ENCODE data around the gene TRPM3.

TRPM3 gene

DNA sequence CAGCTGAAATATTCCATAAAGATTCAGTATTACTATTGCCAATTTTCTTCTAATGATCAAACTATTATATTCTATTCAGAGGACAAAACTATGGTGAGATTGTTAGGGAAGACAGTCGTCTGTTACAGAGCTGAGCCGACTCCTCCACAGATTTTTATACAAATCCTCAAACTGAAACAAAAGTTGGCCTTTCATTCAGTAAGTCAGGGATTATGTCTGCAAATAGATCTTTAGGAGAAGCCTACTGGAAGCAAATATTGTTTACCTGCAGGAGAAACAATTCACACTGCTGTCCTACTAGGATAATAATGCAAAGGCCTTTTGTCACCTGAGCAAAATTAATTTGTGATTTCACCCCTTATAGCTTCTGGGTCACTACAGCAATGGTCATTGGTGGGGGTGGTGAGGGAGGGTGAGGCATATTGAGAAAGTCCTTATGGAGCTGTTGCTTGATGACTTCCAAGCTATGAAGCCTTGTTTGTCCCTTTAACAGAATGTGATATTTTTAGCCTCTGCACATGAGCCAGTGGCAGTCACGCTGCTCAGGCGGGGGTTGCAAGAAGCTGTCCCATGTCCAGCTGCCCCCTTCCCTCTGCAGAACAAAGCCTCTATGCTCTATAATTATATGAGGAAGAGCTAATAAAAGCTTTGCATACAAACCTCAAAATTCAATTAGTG lies 506.5 kb downstream of the TRPM3 start:
- Histone ChIP-seq H3K27me3 (ENCODE audit: insufficient read depth, poor library complexity, severe bottlenecking) (no peaks in the 10 kb centered on the region), H3K4me3 (replicated peaks; ENCODE audit: insufficient read depth, low read length) (no peak overlapping the region), H3K27ac (replicated peaks) (no peak overlapping the region)
- DNase-seq (ENCODE audit: low read depth in 1 of 2, low spot score in 1 of 2): no peak
- TF ChIP-seq SPI1 (IDR thresholded peaks at IDR 0.05; ENCODE audit: borderline replicate concordance, low read depth): no peak
- TF ChIP-seq POLR2AphosphoS5 (IDR thresholded peaks at IDR 0.05; ENCODE audit: low read depth): no peak
- TF ChIP-seq, protein P1, sequence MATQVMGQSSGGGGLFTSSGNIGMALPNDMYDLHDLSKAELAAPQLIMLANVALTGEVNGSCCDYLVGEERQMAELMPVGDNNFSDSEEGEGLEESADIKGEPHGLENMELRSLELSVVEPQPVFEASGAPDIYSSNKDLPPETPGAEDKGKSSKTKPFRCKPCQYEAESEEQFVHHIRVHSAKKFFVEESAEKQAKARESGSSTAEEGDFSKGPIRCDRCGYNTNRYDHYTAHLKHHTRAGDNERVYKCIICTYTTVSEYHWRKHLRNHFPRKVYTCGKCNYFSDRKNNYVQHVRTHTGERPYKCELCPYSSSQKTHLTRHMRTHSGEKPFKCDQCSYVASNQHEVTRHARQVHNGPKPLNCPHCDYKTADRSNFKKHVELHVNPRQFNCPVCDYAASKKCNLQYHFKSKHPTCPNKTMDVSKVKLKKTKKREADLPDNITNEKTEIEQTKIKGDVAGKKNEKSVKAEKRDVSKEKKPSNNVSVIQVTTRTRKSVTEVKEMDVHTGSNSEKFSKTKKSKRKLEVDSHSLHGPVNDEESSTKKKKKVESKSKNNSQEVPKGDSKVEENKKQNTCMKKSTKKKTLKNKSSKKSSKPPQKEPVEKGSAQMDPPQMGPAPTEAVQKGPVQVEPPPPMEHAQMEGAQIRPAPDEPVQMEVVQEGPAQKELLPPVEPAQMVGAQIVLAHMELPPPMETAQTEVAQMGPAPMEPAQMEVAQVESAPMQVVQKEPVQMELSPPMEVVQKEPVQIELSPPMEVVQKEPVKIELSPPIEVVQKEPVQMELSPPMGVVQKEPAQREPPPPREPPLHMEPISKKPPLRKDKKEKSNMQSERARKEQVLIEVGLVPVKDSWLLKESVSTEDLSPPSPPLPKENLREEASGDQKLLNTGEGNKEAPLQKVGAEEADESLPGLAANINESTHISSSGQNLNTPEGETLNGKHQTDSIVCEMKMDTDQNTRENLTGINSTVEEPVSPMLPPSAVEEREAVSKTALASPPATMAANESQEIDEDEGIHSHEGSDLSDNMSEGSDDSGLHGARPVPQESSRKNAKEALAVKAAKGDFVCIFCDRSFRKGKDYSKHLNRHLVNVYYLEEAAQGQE (IDR thresholded peaks at IDR 0.05; ENCODE audit: insufficient replicate concordance, low read depth): no peak

DNA sequence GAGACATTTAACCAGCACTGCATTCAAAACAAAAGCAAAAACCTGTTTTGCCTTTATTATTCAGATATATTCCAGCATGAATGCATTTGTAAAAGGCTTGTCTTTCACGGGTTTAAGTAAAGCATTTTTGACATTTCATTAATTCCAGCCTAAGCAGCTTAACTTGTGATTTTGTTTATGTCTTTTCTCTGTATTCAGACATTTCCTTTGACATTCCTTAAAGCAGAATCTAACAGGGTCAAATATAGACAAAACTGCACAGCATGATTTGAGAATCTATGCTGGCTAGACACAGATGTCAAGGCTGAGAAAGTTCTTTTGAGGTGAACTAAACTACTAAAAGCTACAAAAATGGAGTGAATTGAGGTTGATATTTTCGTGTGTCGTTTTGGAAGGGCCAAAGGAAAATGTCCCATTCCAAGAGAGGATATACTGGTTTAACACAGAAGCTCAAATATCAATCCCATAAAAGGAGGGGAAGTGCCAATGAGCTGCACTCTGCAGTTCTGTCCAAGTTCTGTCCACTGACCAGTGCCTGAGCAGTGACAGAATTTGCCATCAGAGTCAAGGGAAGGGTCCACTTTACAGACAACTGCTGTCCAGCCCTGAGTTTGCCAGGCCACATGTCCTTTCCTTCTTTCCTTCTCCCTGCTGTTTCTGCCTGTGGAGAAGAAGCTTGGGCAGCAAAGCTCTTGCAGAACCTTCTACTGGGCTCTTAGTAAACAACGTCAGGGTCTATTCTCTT lies 508.2 kb downstream of the TRPM3 start:
- TF ChIP-seq SPI1 (IDR thresholded peaks at IDR 0.05; ENCODE audit: borderline replicate concordance, low read depth) (no peak), GABPA (IDR thresholded peaks at IDR 0.05; ENCODE audit: low read depth) (no peak), POLR2AphosphoS5 (IDR thresholded peaks at IDR 0.05; ENCODE audit: low read depth) (no peak)
- TF ChIP-seq, protein P1 (IDR thresholded peaks at IDR 0.05; ENCODE audit: insufficient replicate concordance, low read depth): no peak
- TF ChIP-seq, protein P2, sequence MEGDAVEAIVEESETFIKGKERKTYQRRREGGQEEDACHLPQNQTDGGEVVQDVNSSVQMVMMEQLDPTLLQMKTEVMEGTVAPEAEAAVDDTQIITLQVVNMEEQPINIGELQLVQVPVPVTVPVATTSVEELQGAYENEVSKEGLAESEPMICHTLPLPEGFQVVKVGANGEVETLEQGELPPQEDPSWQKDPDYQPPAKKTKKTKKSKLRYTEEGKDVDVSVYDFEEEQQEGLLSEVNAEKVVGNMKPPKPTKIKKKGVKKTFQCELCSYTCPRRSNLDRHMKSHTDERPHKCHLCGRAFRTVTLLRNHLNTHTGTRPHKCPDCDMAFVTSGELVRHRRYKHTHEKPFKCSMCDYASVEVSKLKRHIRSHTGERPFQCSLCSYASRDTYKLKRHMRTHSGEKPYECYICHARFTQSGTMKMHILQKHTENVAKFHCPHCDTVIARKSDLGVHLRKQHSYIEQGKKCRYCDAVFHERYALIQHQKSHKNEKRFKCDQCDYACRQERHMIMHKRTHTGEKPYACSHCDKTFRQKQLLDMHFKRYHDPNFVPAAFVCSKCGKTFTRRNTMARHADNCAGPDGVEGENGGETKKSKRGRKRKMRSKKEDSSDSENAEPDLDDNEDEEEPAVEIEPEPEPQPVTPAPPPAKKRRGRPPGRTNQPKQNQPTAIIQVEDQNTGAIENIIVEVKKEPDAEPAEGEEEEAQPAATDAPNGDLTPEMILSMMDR (IDR thresholded peaks at IDR 0.05; ENCODE audit: insufficient read depth, low read length): no peak
- DNase-seq (ENCODE audit: low read depth in 1 of 2, low spot score in 1 of 2): no peak

DNA sequence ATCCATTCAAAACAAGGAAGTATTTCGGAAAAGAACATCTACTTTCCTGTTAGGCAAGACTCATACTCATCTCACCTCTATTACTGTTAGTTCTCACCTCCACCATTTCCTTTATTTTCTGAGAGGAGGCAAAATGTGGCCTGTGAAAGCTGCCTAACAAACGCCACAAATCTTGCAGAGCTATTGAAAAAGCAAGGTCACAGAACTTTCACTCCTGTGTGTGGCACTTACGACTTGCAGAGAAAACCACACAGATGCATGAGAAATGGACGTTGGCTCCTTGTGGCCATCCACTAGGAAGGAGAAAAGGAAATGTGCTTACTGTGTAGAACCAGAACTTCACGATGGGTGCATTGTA lies 511.2 kb downstream of the TRPM3 start:
- no peaks in the 10 kb centered on the region for H3K27me3 ChIP-seq (ENCODE audit: insufficient read depth, poor library complexity, severe bottlenecking)
- no peak overlapping the region for H3K4me3 ChIP-seq (replicated peaks; ENCODE audit: insufficient read depth, low read length)
- no peak for DNase-seq (ENCODE audit: low read depth in 1 of 2, low spot score in 1 of 2)
- TF ChIP-seq GABPA (IDR thresholded peaks at IDR 0.05; ENCODE audit: low read depth) (no peak), POLR2AphosphoS5 (IDR thresholded peaks at IDR 0.05; ENCODE audit: low read depth) (no peak), SPI1 (IDR thresholded peaks at IDR 0.05; ENCODE audit: borderline replicate concordance, low read depth) (no peak)
- TF ChIP-seq, protein P2 (IDR thresholded peaks at IDR 0.05; ENCODE audit: insufficient read depth, low read length): no peak
- TF ChIP-seq, protein P1 (IDR thresholded peaks at IDR 0.05; ENCODE audit: insufficient replicate concordance, low read depth): no peak
- H3K27ac ChIP-seq (replicated peaks): no peak overlapping the region

More for the DNA sequence above, 508.2 kb downstream of the TRPM3 start:
- no peak overlapping the region for H3K27ac ChIP-seq (replicated peaks)
- H3K4me3 ChIP-seq (replicated peaks; ENCODE audit: insufficient read depth, low read length): no peak overlapping the region
- H3K27me3 ChIP-seq (ENCODE audit: insufficient read depth, poor library complexity, severe bottlenecking): no peaks in the 10 kb centered on the region
